Activated CD8-positive, alpha-beta memory T cell treated with anti-CD3 and anti-CD28 coated beads, Interleukin-2, amount 50 U/mL, for 24 hours (primary cell): ENCODE data around the gene RAB40C.

ENCODE experiments used
- DNase-seq: peaks from one replicate; pipeline ENCODE4 v3.0.0-alpha.2; 2020; ENCODE audit errors: extremely low read depth

RAB40C gene

GRCh38 chr16:631808-632358 is 42.0 kb downstream of the RAB40C start:
- no peak for DNase-seq

- no peak for DNase-seq
Measured at GRCh38 chr16:632486-633335, 42.8 kb downstream of the RAB40C start.

- DNase-seq: no peak
Measured at GRCh38 chr16:633336-634050, 43.6 kb downstream of the RAB40C start.

GRCh38 chr16:634051-634670 is 44.3 kb downstream of the RAB40C start:
- no peak for DNase-seq

- no peak for DNase-seq
Measured at GRCh38 chr16:634996-635395, 45.1 kb downstream of the RAB40C start.

GRCh38 chr16:635573-636205 is 45.8 kb downstream of the RAB40C start:
- no peak for DNase-seq

GRCh38 chr16:636206-637080 is 46.6 kb downstream of the RAB40C start, which contains the start of gene METTL26:
Gene METTL26, minus strand, starts transcription at chr16:636305. Its CDS starts 15 bp downstream, at chr16:636290.
- peak; percentile 79 for DNase-seq

GRCh38 chr16:637081-638018 is 47.5 kb downstream of the RAB40C start:
- peak; percentile 62 for DNase-seq

GRCh38 chr16:638034-638543 is 48.2 kb downstream of the RAB40C start:
- no peak for DNase-seq

- no peak for DNase-seq
Measured at GRCh38 chr16:638836-639235, 49.0 kb downstream of the RAB40C start.

GRCh38 chr16:640614-641013 is 50.7 kb downstream of the RAB40C start:
- DNase-seq: no peak

- no peak for DNase-seq
Measured at GRCh38 chr16:641326-642188, 51.7 kb downstream of the RAB40C start, which contains the start of gene MCRIP2. Gene MCRIP2, plus strand, starts transcription at chr16:641828. Its CDS starts 164 bp downstream, at chr16:641992.

GRCh38 chr16:642189-643049 is 52.6 kb downstream of the RAB40C start:
- DNase-seq: no peak

GRCh38 chr16:643050-643368 is 53.1 kb downstream of the RAB40C start:
- DNase-seq: no peak

- DNase-seq: no peak
Measured at GRCh38 chr16:644556-644955, 54.7 kb downstream of the RAB40C start.

- DNase-seq: no peak
Measured at GRCh38 chr16:645852-646678, 56.2 kb downstream of the RAB40C start.
